ENCODE results near the gene SLC7A1. TPM values are rescaled to one million over a fixed set of nuclear protein-coding genes. Genes with fewer than 3 reads are reported as not detected.

The SLC7A1 gene
- total and polyA plus RNA-seq, 2 donors (not counting 1 experiment from before 2014, with no cell fraction given), result 15.4 to 26.6 TPM

- Histone ChIP-seq H2AFZ (ENCODE audit: low read length) (no peak overlapping the region), H3K27me3 (ENCODE audit: control insufficient read depth, insufficient read depth, low read length) (no peaks in the 10 kb centered on the region), H4K20me1 (ENCODE audit: control insufficient read depth, extremely low read depth, insufficient read depth, low read length) (no peaks in the 10 kb centered on the region), H3K27ac (ENCODE audit: insufficient read depth, low read length) (no peak overlapping the region), H3K4me2 (ENCODE audit: extremely low read depth, insufficient read depth, low read length) (no peak overlapping the region), H3K79me2 (ENCODE audit: control insufficient read depth, insufficient read depth, low read length) (peaks cover 80% of the 10 kb centered on the region), H3K36me3 (ENCODE audit: control insufficient read depth, insufficient read depth, low read length) (no peaks in the 10 kb centered on the region), H3K9ac (ENCODE audit: insufficient read depth, low read length) (no peak overlapping the region), H3K4me3 (replicated peaks in 1 of 4; ENCODE audit: control extremely low read depth in 1 of 4, insufficient read depth in 1 of 4, low read depth in 3 of 4, low read length in 4 of 4) (no peak overlapping the region), H3K9me3 (ENCODE audit: control insufficient read depth, insufficient read depth, low read depth, low read length) (no peaks in the 10 kb centered on the region), H3K4me1 (ENCODE audit: control insufficient read depth, extremely low read depth, insufficient read depth, low read length) (peaks cover 2% of the 10 kb centered on the region)
- no peak for TF ChIP-seq EZH2 (IDR thresholded peaks at IDR 0.05; ENCODE audit: low read length, missing control alignments)
- TF ChIP-seq, protein P1, sequence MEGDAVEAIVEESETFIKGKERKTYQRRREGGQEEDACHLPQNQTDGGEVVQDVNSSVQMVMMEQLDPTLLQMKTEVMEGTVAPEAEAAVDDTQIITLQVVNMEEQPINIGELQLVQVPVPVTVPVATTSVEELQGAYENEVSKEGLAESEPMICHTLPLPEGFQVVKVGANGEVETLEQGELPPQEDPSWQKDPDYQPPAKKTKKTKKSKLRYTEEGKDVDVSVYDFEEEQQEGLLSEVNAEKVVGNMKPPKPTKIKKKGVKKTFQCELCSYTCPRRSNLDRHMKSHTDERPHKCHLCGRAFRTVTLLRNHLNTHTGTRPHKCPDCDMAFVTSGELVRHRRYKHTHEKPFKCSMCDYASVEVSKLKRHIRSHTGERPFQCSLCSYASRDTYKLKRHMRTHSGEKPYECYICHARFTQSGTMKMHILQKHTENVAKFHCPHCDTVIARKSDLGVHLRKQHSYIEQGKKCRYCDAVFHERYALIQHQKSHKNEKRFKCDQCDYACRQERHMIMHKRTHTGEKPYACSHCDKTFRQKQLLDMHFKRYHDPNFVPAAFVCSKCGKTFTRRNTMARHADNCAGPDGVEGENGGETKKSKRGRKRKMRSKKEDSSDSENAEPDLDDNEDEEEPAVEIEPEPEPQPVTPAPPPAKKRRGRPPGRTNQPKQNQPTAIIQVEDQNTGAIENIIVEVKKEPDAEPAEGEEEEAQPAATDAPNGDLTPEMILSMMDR (conservative IDR thresholded peaks at IDR 0.05 in 1 of 2, IDR thresholded peaks at IDR 0.05 in 1 of 2; ENCODE audit: low read depth in 1 of 2, low read length in 2 of 2), result no peak
- no peak for DNase-seq (ENCODE audit: low read depth in 2 of 2)
Measured at GRCh38 chr13:29572575-29572974, 22.9 kb downstream of the SLC7A1 start.

- Histone ChIP-seq H3K4me1 (ENCODE audit: control insufficient read depth, extremely low read depth, insufficient read depth, low read length) (peaks cover 2% of the 10 kb centered on the region), H3K4me3 (replicated peaks in 1 of 4; ENCODE audit: control extremely low read depth in 1 of 4, insufficient read depth in 1 of 4, low read depth in 3 of 4, low read length in 4 of 4) (no peak overlapping the region), H4K20me1 (ENCODE audit: control insufficient read depth, extremely low read depth, insufficient read depth, low read length) (no peaks in the 10 kb centered on the region), H3K9me3 (ENCODE audit: control insufficient read depth, insufficient read depth, low read depth, low read length) (no peaks in the 10 kb centered on the region), H3K36me3 (ENCODE audit: control insufficient read depth, insufficient read depth, low read length) (no peaks in the 10 kb centered on the region), H3K4me2 (ENCODE audit: extremely low read depth, insufficient read depth, low read length) (no peak overlapping the region), H3K27me3 (ENCODE audit: control insufficient read depth, insufficient read depth, low read length) (no peaks in the 10 kb centered on the region), H3K9ac (ENCODE audit: insufficient read depth, low read length) (no peak overlapping the region), H3K27ac (ENCODE audit: insufficient read depth, low read length) (no peak overlapping the region), H2AFZ (ENCODE audit: low read length) (no peak overlapping the region), H3K79me2 (ENCODE audit: control insufficient read depth, insufficient read depth, low read length) (peaks cover 80% of the 10 kb centered on the region)
- no peak for DNase-seq (ENCODE audit: low read depth in 2 of 2)
- no peak for TF ChIP-seq EZH2 (IDR thresholded peaks at IDR 0.05; ENCODE audit: low read length, missing control alignments)
Measured at GRCh38 chr13:29571876-29572570, 23.5 kb downstream of the SLC7A1 start.

- Histone ChIP-seq H3K4me2 (ENCODE audit: extremely low read depth, insufficient read depth, low read length) (no peak overlapping the region), H3K4me1 (ENCODE audit: control insufficient read depth, extremely low read depth, insufficient read depth, low read length) (peaks cover 2% of the 10 kb centered on the region), H4K20me1 (ENCODE audit: control insufficient read depth, extremely low read depth, insufficient read depth, low read length) (no peaks in the 10 kb centered on the region), H3K27me3 (ENCODE audit: control insufficient read depth, insufficient read depth, low read length) (no peaks in the 10 kb centered on the region), H3K9ac (ENCODE audit: insufficient read depth, low read length) (no peak overlapping the region), H3K9me3 (ENCODE audit: control insufficient read depth, insufficient read depth, low read depth, low read length) (no peaks in the 10 kb centered on the region), H3K27ac (ENCODE audit: insufficient read depth, low read length) (no peak overlapping the region), H3K36me3 (ENCODE audit: control insufficient read depth, insufficient read depth, low read length) (no peaks in the 10 kb centered on the region), H2AFZ (ENCODE audit: low read length) (no peak overlapping the region), H3K4me3 (replicated peaks in 1 of 4; ENCODE audit: control extremely low read depth in 1 of 4, insufficient read depth in 1 of 4, low read depth in 3 of 4, low read length in 4 of 4) (no peak overlapping the region), H3K79me2 (ENCODE audit: control insufficient read depth, insufficient read depth, low read length) (peaks cover 85% of the 10 kb centered on the region)
- TF ChIP-seq, protein P1 (conservative IDR thresholded peaks at IDR 0.05 in 1 of 2, IDR thresholded peaks at IDR 0.05 in 1 of 2; ENCODE audit: low read depth in 1 of 2, low read length in 2 of 2), result no peak
- no peak for TF ChIP-seq EZH2 (IDR thresholded peaks at IDR 0.05; ENCODE audit: low read length, missing control alignments)
- DNase-seq (ENCODE audit: low read depth in 2 of 2), result no peak
Measured at GRCh38 chr13:29570051-29570654, 25.3 kb downstream of the SLC7A1 start.

Data from fibroblast of lung (primary cell).